Measurements from ENCODE around the gene ACTR1A.

ACTR1A gene

DNA sequence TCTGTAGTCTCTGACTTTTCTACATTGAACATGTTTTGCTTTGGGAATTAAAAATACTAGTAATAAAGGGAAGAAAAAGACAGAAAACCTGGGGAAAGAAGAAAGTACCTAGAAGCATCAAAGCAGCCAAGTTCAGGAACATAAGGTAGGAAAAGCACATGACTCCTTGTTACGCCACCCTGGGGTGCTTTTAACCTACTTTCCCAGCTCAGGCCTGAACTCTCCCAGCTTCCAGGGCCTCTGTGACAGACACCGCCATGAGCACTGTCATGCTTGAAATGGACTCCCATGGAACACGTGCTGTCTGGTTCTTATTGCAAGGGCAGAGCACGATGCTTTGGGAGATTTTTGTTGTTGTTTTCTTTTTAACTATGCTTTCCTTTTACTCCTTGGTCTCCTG, 11.4 kb downstream of the ACTR1A start:
- no peak overlapping the region for H3K4me3 ChIP-seq (replicated peaks in 1 of 2; ENCODE audit: low read depth in 2 of 2, low read length in 2 of 2)
- TF ChIP-seq, protein P1, sequence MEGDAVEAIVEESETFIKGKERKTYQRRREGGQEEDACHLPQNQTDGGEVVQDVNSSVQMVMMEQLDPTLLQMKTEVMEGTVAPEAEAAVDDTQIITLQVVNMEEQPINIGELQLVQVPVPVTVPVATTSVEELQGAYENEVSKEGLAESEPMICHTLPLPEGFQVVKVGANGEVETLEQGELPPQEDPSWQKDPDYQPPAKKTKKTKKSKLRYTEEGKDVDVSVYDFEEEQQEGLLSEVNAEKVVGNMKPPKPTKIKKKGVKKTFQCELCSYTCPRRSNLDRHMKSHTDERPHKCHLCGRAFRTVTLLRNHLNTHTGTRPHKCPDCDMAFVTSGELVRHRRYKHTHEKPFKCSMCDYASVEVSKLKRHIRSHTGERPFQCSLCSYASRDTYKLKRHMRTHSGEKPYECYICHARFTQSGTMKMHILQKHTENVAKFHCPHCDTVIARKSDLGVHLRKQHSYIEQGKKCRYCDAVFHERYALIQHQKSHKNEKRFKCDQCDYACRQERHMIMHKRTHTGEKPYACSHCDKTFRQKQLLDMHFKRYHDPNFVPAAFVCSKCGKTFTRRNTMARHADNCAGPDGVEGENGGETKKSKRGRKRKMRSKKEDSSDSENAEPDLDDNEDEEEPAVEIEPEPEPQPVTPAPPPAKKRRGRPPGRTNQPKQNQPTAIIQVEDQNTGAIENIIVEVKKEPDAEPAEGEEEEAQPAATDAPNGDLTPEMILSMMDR (IDR thresholded peaks at IDR 0.05; ENCODE audit: low read depth, low read length) = no peak
- no peak for DNase-seq (ENCODE audit: low read depth in 2 of 2)

DNA sequence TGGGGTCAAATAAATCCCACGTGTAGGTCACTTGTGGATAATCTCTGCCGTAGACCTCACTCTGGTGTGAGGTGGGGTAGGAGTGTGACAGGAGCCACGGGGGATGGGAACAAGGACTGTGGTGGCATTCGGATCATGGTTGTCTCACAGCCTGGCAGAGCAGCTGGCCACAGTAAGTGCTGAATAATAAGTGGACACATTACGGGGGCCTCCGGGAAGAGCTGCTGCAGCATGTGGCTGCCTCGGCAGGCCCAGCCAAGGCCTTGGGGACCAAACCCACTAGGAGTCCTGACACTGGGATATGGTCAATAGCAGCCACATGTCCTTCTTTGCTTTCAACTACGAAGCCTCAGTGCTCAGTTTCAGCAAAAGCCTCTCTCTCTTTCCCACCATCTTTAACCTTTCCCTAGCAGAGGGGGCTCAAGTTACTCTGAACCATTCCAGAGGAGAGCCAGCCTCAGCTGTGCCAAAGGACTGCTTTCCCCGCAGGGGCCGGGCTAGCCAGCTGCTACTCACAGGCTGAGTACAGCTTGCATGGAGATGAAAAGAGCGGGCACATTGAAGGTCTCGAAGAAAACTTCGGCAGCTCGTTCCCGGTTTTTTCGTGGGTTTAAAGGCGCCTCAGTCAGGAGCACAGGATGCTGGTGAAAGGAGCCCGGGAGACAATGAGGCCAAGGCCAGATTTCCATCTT, 17.3 kb downstream of the ACTR1A start:
- DNase-seq (ENCODE audit: low read depth in 2 of 2) = no peak
- TF ChIP-seq, protein P1 (IDR thresholded peaks at IDR 0.05; ENCODE audit: low read depth, low read length) = no peak

DNA sequence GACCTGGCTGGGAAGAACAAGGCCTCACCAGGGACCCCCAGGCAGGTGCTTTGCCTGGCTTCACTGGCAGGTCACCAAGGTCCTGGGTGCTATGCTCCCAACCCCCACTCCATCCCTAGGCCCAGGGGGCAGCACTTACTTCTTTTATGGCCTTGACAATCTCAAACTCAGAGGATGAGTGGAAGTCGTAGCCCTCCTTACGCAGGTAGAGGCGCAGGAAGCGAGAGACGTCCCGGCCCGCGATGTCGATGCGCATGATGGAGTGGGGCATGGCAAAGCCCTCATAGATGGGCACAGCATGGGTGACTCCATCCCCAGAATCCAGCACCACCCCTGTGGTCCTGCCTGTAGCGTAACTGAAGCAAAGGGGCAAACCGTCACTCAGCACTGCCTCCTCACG, 18.5 kb downstream of the ACTR1A start:
- TF ChIP-seq, protein P1 (IDR thresholded peaks at IDR 0.05; ENCODE audit: low read depth, low read length) = no peak
- no peak overlapping the region for H3K4me3 ChIP-seq (replicated peaks in 1 of 2; ENCODE audit: low read depth in 2 of 2, low read length in 2 of 2)
- no peak for DNase-seq (ENCODE audit: low read depth in 2 of 2)

More for the DNA sequence above, 17.3 kb downstream of the ACTR1A start:
- H3K4me3 ChIP-seq (replicated peaks in 1 of 2; ENCODE audit: low read depth in 2 of 2, low read length in 2 of 2) = no peak overlapping the region

DNA sequence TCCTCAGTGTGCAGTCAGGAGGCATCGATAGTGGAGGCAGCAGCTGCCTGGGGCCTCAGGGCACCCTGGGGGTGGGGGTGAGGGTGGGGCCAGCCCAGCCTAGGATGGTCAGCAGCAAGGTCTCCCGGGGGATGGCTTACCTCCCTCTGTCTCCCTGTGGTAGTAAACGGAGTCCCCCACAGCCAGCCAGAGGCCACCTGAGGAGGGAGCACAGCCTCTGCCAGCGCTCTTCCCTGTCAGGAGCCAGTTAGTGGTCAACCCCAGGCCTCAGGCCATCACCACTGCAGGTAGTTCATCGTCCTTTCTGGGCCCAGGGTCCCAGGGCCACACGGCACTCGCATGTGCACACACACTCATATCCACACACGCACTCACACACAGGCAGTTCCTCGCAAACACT, 22.1 kb downstream of the ACTR1A start:
- TF ChIP-seq, protein P1 (IDR thresholded peaks at IDR 0.05; ENCODE audit: low read depth, low read length) = no peak
- no peak for DNase-seq (ENCODE audit: low read depth in 2 of 2)
- no peak overlapping the region for H3K4me3 ChIP-seq (replicated peaks in 1 of 2; ENCODE audit: low read depth in 2 of 2, low read length in 2 of 2)

DNA sequence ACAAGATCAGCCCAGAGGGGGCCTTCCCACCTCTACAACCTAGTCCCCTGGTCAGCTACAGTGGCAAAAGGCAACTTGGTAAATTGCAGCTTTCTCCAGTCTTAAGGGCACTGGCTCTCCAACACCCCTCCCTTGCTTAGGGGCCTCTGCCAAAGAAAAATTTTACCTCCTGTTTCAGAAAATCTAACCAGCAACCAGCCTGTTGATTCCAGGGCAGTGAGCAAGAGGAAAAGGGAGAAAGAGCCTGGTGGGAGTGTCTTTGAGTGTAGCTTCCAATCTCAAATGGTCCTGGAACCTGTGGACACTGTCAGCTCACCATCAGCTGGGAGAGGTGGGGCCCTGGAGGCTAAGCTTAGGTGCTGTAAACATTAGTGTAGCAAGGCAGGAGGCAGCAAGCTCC, 22.9 kb downstream of the ACTR1A start:
- TF ChIP-seq, protein P1 (IDR thresholded peaks at IDR 0.05; ENCODE audit: low read depth, low read length) = no peak
- H3K4me3 ChIP-seq (replicated peaks in 1 of 2; ENCODE audit: low read depth in 2 of 2, low read length in 2 of 2) = no peak overlapping the region
- no peak for DNase-seq (ENCODE audit: low read depth in 2 of 2)

DNA sequence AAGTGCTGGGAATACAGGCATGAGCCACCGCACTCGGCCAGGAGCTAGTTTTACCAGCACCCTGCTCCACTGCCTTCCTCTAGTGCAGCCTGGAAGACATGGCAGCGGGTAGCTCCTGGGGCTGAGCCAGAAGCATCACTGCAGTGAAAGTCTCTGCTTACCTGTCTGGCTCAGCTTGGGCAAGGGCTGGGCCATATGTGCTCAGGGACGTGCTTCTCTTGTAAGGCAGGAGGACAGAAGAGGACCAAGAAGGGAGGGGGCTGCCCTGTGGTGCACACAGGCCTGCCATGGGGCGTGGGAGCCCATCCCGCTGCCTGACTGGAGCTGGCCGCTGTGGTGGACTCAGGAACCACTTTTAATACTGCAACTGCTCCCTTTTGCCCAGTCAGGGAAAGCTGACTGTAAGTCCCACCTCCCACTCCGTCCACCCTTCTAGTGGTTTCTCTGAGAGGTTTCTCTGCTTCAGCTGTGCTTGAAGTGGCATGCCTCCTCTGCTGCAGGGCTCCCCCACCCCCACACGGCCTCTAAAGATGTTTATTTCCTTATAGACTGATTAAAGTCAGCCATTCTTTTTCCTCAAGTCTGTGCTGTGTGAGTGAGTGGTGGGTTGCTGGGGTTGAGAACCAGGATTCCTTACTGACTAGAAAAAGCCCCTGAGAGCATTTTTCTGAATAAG, 25.9 kb downstream of the ACTR1A start:
- H3K4me3 ChIP-seq (replicated peaks in 1 of 2; ENCODE audit: low read depth in 2 of 2, low read length in 2 of 2) = no peak overlapping the region

More for the DNA sequence above, 25.9 kb downstream of the ACTR1A start:
- TF ChIP-seq, protein P1 (IDR thresholded peaks at IDR 0.05; ENCODE audit: low read depth, low read length) = no peak
- no peak for DNase-seq (ENCODE audit: low read depth in 2 of 2)
